Measurements from ENCODE around the gene C22orf15. TPM values are rescaled to one million over a fixed set of nuclear protein-coding genes. Genes with fewer than 3 reads are reported as not detected.
A peak's percentile ranks its signal among the peaks of the same experiment; 100 is the strongest.

Gene C22orf15
- total RNA-seq, 1 donor from 2014 or later: 0.39 TPM

DNA sequence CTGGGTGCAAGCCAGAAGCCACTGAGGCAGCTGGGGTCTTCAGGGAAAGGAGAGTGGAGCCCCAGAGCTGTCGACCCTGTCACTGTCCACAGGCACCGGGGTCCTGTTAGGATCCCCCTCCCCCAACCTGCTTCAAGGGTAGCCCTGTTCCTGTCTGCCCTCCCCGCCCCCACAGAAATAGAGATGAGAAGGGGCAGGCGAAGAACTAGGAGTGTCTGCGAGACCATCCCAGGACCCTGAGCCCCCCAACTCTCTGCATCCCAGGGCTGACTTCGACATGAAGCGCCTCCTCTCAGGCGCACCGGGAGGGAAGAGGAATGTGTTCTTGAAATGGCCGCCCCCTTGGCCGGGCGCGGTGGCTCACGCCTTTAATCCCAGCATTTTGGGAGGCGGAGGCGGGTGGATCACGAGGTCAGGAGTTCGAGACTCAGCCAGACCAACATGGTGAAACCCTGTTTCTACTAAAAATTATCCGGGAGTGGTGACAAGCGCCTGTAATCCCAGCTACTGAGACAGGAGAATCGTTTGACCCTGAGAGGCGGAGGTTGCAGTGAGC, 11.3 kb upstream of the C22orf15 start:
- H2AFZ ChIP-seq (ENCODE audit: low read depth, low read length): peak overlapping the region; percentile 98
- H3K4me2 ChIP-seq (ENCODE audit: low read length): peak overlapping the region; percentile 99
- H3K36me3 ChIP-seq (ENCODE audit: insufficient read depth, low read length): no peaks in the 10 kb centered on the region
- H3K9me3 ChIP-seq (ENCODE audit: insufficient read depth, low read depth, low read length): no peaks in the 10 kb centered on the region
- peak overlapping the region; percentile 84 for H3K4me3 Mint-ChIP-seq (ENCODE audit: unreplicated experiment)
- TF ChIP-seq, protein P1, sequence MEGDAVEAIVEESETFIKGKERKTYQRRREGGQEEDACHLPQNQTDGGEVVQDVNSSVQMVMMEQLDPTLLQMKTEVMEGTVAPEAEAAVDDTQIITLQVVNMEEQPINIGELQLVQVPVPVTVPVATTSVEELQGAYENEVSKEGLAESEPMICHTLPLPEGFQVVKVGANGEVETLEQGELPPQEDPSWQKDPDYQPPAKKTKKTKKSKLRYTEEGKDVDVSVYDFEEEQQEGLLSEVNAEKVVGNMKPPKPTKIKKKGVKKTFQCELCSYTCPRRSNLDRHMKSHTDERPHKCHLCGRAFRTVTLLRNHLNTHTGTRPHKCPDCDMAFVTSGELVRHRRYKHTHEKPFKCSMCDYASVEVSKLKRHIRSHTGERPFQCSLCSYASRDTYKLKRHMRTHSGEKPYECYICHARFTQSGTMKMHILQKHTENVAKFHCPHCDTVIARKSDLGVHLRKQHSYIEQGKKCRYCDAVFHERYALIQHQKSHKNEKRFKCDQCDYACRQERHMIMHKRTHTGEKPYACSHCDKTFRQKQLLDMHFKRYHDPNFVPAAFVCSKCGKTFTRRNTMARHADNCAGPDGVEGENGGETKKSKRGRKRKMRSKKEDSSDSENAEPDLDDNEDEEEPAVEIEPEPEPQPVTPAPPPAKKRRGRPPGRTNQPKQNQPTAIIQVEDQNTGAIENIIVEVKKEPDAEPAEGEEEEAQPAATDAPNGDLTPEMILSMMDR (IDR thresholded peaks at IDR 0.05; ENCODE audit: insufficient read depth, low read depth, low read length): no peak
- TF ChIP-seq EZH2 (IDR thresholded peaks at IDR 0.05; ENCODE audit: insufficient read depth, low read length): no peak
- H3K27me3 ChIP-seq (ENCODE audit: insufficient read depth, low read length): no peaks in the 10 kb centered on the region
- H3K4me3 ChIP-seq (ENCODE audit: insufficient read depth, low read depth, low read length): peak overlapping the region; percentile 78
- peaks cover 3% of the 10 kb centered on the region for H3K36me3 Mint-ChIP-seq (ENCODE audit: low read depth, unreplicated experiment)
- H3K4me1 Mint-ChIP-seq (ENCODE audit: low read depth, unreplicated experiment): peaks cover 4% of the 10 kb centered on the region
- peaks cover 15% of the 10 kb centered on the region for H3K79me2 ChIP-seq (ENCODE audit: insufficient read depth, low read length)
- H3K4me1 ChIP-seq (ENCODE audit: insufficient read depth, low read length): peaks cover 3% of the 10 kb centered on the region
- FAIRE-seq (no peak), DNase-seq (ENCODE audit: low read depth) (no peak)
- H3K27me3 Mint-ChIP-seq (ENCODE audit: low read depth, unreplicated experiment): no peaks in the 10 kb centered on the region
- peaks cover 10% of the 10 kb centered on the region for H4K20me1 ChIP-seq (ENCODE audit: insufficient read depth, low read length)
- H3K27ac Mint-ChIP-seq (ENCODE audit: unreplicated experiment): peak overlapping the region; percentile 18
- H3K9ac ChIP-seq (ENCODE audit: low read length): peak overlapping the region; percentile 92
- H3K27ac ChIP-seq (ENCODE audit: low read depth, low read length): peak overlapping the region; percentile 80
- no peaks in the 10 kb centered on the region for H3K9me3 Mint-ChIP-seq (ENCODE audit: unreplicated experiment)

GRCh38 chr22:23752090-23752691, 10.6 kb upstream of the C22orf15 start:
- H3K4me1 Mint-ChIP-seq (ENCODE audit: low read depth, unreplicated experiment): peaks cover 4% of the 10 kb centered on the region
- DNase-seq (ENCODE audit: low read depth) (no peak), FAIRE-seq (no peak)
- H3K79me2 ChIP-seq (ENCODE audit: insufficient read depth, low read length): peaks cover 11% of the 10 kb centered on the region
- no peak overlapping the region for H3K4me2 ChIP-seq (ENCODE audit: low read length)
- H3K27ac ChIP-seq (ENCODE audit: low read depth, low read length): no peak overlapping the region
- no peak overlapping the region for H3K9ac ChIP-seq (ENCODE audit: low read length)
- no peaks in the 10 kb centered on the region for H3K9me3 Mint-ChIP-seq (ENCODE audit: unreplicated experiment)
- H2AFZ ChIP-seq (ENCODE audit: low read depth, low read length): no peak overlapping the region
- no peaks in the 10 kb centered on the region for H3K36me3 Mint-ChIP-seq (ENCODE audit: low read depth, unreplicated experiment)
- H4K20me1 ChIP-seq (ENCODE audit: insufficient read depth, low read length): peaks cover 6% of the 10 kb centered on the region
- no peak overlapping the region for H3K27ac Mint-ChIP-seq (ENCODE audit: unreplicated experiment)
- H3K27me3 Mint-ChIP-seq (ENCODE audit: low read depth, unreplicated experiment): no peaks in the 10 kb centered on the region
- H3K9me3 ChIP-seq (ENCODE audit: insufficient read depth, low read depth, low read length): no peaks in the 10 kb centered on the region
- H3K4me3 ChIP-seq (ENCODE audit: insufficient read depth, low read depth, low read length): no peak overlapping the region
- no peaks in the 10 kb centered on the region for H3K27me3 ChIP-seq (ENCODE audit: insufficient read depth, low read length)
- H3K4me3 Mint-ChIP-seq (ENCODE audit: unreplicated experiment): peak overlapping the region; percentile 79
- no peaks in the 10 kb centered on the region for H3K36me3 ChIP-seq (ENCODE audit: insufficient read depth, low read length)
- no peak for TF ChIP-seq EZH2 (IDR thresholded peaks at IDR 0.05; ENCODE audit: insufficient read depth, low read length)
- TF ChIP-seq, protein P1 (IDR thresholded peaks at IDR 0.05; ENCODE audit: insufficient read depth, low read depth, low read length): no peak
- peaks cover 3% of the 10 kb centered on the region for H3K4me1 ChIP-seq (ENCODE audit: insufficient read depth, low read length)

GRCh38 chr22:23752750-23753149, 10.0 kb upstream of the C22orf15 start:
- no peaks in the 10 kb centered on the region for H3K9me3 Mint-ChIP-seq (ENCODE audit: unreplicated experiment)
- no peaks in the 10 kb centered on the region for H3K9me3 ChIP-seq (ENCODE audit: insufficient read depth, low read depth, low read length)
- TF ChIP-seq, protein P1 (IDR thresholded peaks at IDR 0.05; ENCODE audit: insufficient read depth, low read depth, low read length): no peak
- TF ChIP-seq EZH2 (IDR thresholded peaks at IDR 0.05; ENCODE audit: insufficient read depth, low read length): no peak
- no peaks in the 10 kb centered on the region for H3K27me3 Mint-ChIP-seq (ENCODE audit: low read depth, unreplicated experiment)
- H3K4me1 Mint-ChIP-seq (ENCODE audit: low read depth, unreplicated experiment): peaks cover 4% of the 10 kb centered on the region
- DNase-seq (ENCODE audit: low read depth) (no peak), FAIRE-seq (no peak)
- no peak overlapping the region for H3K4me3 ChIP-seq (ENCODE audit: insufficient read depth, low read depth, low read length)
- H3K27ac ChIP-seq (ENCODE audit: low read depth, low read length): no peak overlapping the region
- no peaks in the 10 kb centered on the region for H3K36me3 Mint-ChIP-seq (ENCODE audit: low read depth, unreplicated experiment)
- H3K27ac Mint-ChIP-seq (ENCODE audit: unreplicated experiment): no peak overlapping the region
- H4K20me1 ChIP-seq (ENCODE audit: insufficient read depth, low read length): peaks cover 6% of the 10 kb centered on the region
- H3K4me3 Mint-ChIP-seq (ENCODE audit: unreplicated experiment): peak overlapping the region; percentile 60
- no peak overlapping the region for H2AFZ ChIP-seq (ENCODE audit: low read depth, low read length)
- no peaks in the 10 kb centered on the region for H3K27me3 ChIP-seq (ENCODE audit: insufficient read depth, low read length)
- H3K79me2 ChIP-seq (ENCODE audit: insufficient read depth, low read length): peaks cover 10% of the 10 kb centered on the region
- no peaks in the 10 kb centered on the region for H3K36me3 ChIP-seq (ENCODE audit: insufficient read depth, low read length)
- no peak overlapping the region for H3K9ac ChIP-seq (ENCODE audit: low read length)
- H3K4me1 ChIP-seq (ENCODE audit: insufficient read depth, low read length): peaks cover 3% of the 10 kb centered on the region
- no peak overlapping the region for H3K4me2 ChIP-seq (ENCODE audit: low read length)
